Astrocyte (in vitro differentiated cells and primary cell): ENCODE measurements around the gene CDKAL1. TPM values are rescaled to one million over a fixed set of nuclear protein-coding genes. Genes with fewer than 3 reads are reported as not detected.

ENCODE experiments used
- DNase-seq: peaks from one replicate; pipeline ENCODE4 v3.0.0-alpha.2; 2010; ENCODE audit warnings: low read depth
- FAIRE-seq: peaks from 2 replicates; lab custom pipeline; 2011; peaks lifted over from hg19 to GRCh38; lab: Jason Lieb, UNC
- H2AFZ ChIP-seq: 2 replicates; pipeline ENCODE4 v1.6.0; 2012; ENCODE audit warnings: low read depth, low read length, inconsistent platforms
- H3K27ac ChIP-seq: 2 replicates; pipeline ENCODE4 v1.5.1; 2011; ENCODE audit warnings: low read depth, low read length, inconsistent platforms
- H3K27me3 ChIP-seq: 2 replicates; pipeline ENCODE4 v1.6.0; 2011; ENCODE audit warnings: low read length, inconsistent platforms; ENCODE audit not compliant: insufficient read depth
- H3K36me3 ChIP-seq: 2 replicates; pipeline ENCODE4 v1.5.1; 2011; ENCODE audit warnings: low read length, inconsistent platforms; ENCODE audit not compliant: insufficient read depth
- H3K4me1 ChIP-seq: 2 replicates; pipeline ENCODE4 v1.5.1; 2011; ENCODE audit warnings: low read length, inconsistent platforms; ENCODE audit not compliant: insufficient read depth
- H3K4me2 ChIP-seq: 2 replicates; pipeline ENCODE4 v1.6.0; 2012; ENCODE audit warnings: low read length, inconsistent platforms
- H3K4me3 ChIP-seq: 2 replicates; pipeline ENCODE4 v1.5.1; 2011; ENCODE audit warnings: low read depth, mild to moderate bottlenecking, low read length, inconsistent platforms; ENCODE audit not compliant: insufficient read depth
- H3K79me2 ChIP-seq: 2 replicates; pipeline ENCODE4 v1.6.0; 2012; ENCODE audit warnings: mild to moderate bottlenecking, low read length, inconsistent platforms; ENCODE audit not compliant: insufficient read depth
- H3K9ac ChIP-seq: 2 replicates; pipeline ENCODE4 v1.6.0; 2012; ENCODE audit warnings: mild to moderate bottlenecking, low read length, inconsistent platforms
- H3K9me3 ChIP-seq: 2 replicates; pipeline ENCODE4 v1.5.1; 2012; ENCODE audit warnings: low read depth, mild to moderate bottlenecking, low read length, inconsistent platforms; ENCODE audit not compliant: insufficient read depth
- H4K20me1 ChIP-seq: 2 replicates; pipeline ENCODE4 v1.6.0; 2012; ENCODE audit warnings: low read length, inconsistent platforms; ENCODE audit not compliant: insufficient read depth
- H3K27ac Mint-ChIP-seq: one replicate; pipeline ENCODE4 v1.8.0; 2021; ENCODE audit warnings: mild to moderate bottlenecking, mixed read lengths; ENCODE audit not compliant: unreplicated experiment
- H3K27me3 Mint-ChIP-seq: one replicate; pipeline ENCODE4 v1.8.0; 2021; ENCODE audit warnings: low read depth, mixed read lengths; ENCODE audit not compliant: unreplicated experiment
- H3K36me3 Mint-ChIP-seq: one replicate; pipeline ENCODE4 v1.8.0; 2021; ENCODE audit warnings: low read depth, mixed read lengths; ENCODE audit not compliant: unreplicated experiment
- H3K4me1 Mint-ChIP-seq: one replicate; pipeline ENCODE4 v1.8.0; 2021; ENCODE audit warnings: low read depth, mixed read lengths; ENCODE audit not compliant: unreplicated experiment
- H3K4me3 Mint-ChIP-seq: one replicate; pipeline ENCODE4 v1.8.0; 2021; ENCODE audit warnings: mild to moderate bottlenecking, moderate library complexity, mixed read lengths; ENCODE audit not compliant: unreplicated experiment
- H3K9me3 Mint-ChIP-seq: one replicate; pipeline ENCODE4 v1.8.0; 2021; ENCODE audit warnings: mild to moderate bottlenecking, mixed read lengths; ENCODE audit not compliant: unreplicated experiment
- EZH2 ChIP-seq: IDR thresholded peaks from 2 replicates; pipeline ENCODE4 v1.6.1; 2012; ENCODE audit warnings: mild to moderate bottlenecking, low read length, inconsistent platforms; ENCODE audit not compliant: insufficient read depth
- total RNA-seq: library from RNA; stranded (reverse); gene quantifications from 2 replicates; pipeline ENCODE4 v1.2.1, GENCODE V29; 2021
- TF ChIP-seq, protein P1 (sequence below): IDR thresholded peaks from 2 replicates; pipeline ENCODE4 v1.5.1; 2011; ENCODE audit warnings: low read depth, mild to moderate bottlenecking, inconsistent platforms, low read length, moderate library complexity; ENCODE audit not compliant: insufficient read depth

CDKAL1 gene
- total RNA-seq, 1 donor from 2014 or later: 13.7 TPM

DNA sequence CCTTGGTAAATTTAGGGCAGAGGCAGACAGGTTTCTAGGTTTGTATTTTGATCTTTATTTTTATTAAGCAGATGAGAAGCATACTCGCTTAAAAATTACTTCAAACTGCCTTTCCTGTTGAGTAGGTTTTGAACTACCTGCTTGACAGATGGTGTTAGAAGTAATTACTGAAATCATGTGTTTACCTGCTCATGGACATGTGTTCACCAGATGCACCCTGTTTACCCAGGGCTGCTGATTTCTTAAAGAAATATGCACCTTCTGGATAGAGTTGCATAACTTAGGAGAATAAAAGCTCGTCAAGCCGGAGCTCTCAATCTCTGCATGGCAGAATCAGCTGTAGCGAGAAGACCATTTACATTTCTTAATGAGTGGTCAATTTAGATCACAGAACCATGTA lies 165.1 kb downstream of the CDKAL1 start:
- Mint-ChIP-seq H3K27me3 (no peaks in the 10 kb centered on the region), H3K4me1 (peaks cover 8% of the 10 kb centered on the region), H3K4me3 (no peak overlapping the region), H3K9me3 (no peaks in the 10 kb centered on the region), H3K36me3 (no peaks in the 10 kb centered on the region), H3K27ac (no peak overlapping the region)
- peaks cover 3% of the 10 kb centered on the region for H3K79me2 ChIP-seq
- no peak overlapping the region for H3K4me3 ChIP-seq
- H2AFZ ChIP-seq: no peak overlapping the region
- peaks cover 3% of the 10 kb centered on the region for H3K4me1 ChIP-seq
- H3K36me3 ChIP-seq: no peaks in the 10 kb centered on the region
- no peaks in the 10 kb centered on the region for H3K27me3 ChIP-seq
- H3K27ac ChIP-seq: no peak overlapping the region
- TF ChIP-seq EZH2: no peak
- TF ChIP-seq, protein P1, sequence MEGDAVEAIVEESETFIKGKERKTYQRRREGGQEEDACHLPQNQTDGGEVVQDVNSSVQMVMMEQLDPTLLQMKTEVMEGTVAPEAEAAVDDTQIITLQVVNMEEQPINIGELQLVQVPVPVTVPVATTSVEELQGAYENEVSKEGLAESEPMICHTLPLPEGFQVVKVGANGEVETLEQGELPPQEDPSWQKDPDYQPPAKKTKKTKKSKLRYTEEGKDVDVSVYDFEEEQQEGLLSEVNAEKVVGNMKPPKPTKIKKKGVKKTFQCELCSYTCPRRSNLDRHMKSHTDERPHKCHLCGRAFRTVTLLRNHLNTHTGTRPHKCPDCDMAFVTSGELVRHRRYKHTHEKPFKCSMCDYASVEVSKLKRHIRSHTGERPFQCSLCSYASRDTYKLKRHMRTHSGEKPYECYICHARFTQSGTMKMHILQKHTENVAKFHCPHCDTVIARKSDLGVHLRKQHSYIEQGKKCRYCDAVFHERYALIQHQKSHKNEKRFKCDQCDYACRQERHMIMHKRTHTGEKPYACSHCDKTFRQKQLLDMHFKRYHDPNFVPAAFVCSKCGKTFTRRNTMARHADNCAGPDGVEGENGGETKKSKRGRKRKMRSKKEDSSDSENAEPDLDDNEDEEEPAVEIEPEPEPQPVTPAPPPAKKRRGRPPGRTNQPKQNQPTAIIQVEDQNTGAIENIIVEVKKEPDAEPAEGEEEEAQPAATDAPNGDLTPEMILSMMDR: no peak
- no peaks in the 10 kb centered on the region for H4K20me1 ChIP-seq
- no peak overlapping the region for H3K9ac ChIP-seq
- FAIRE-seq (no peak), DNase-seq (no peak)
- no peak overlapping the region for H3K4me2 ChIP-seq
- H3K9me3 ChIP-seq: no peaks in the 10 kb centered on the region

DNA sequence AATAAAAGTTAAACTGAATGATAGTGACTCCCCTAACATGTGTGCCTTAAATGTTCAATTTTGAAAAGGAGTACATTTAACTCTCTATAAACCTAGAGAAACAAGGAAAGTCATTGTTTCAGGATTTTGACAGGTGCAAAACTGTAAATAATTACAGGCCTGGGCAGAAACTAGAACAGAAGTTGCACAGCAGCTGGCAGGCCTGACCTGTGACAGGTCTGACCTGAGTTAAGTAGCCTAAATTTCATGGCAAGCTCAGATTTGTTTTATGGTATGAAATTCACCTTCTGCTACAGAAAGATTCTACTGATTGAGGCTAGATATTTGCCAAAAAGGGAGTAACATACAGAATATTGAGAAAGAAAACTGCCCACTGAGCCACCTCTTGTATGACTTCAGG lies 166.1 kb downstream of the CDKAL1 start:
- H2AFZ ChIP-seq: no peak overlapping the region
- Mint-ChIP-seq H3K4me3 (no peak overlapping the region), H3K36me3 (no peaks in the 10 kb centered on the region), H3K9me3 (no peaks in the 10 kb centered on the region), H3K4me1 (peaks cover 11% of the 10 kb centered on the region), H3K27me3 (no peaks in the 10 kb centered on the region), H3K27ac (no peak overlapping the region)
- H3K9ac ChIP-seq: no peak overlapping the region
- peaks cover 3% of the 10 kb centered on the region for H3K79me2 ChIP-seq
- peaks cover 5% of the 10 kb centered on the region for H3K4me1 ChIP-seq
- no peaks in the 10 kb centered on the region for H3K36me3 ChIP-seq
- no peaks in the 10 kb centered on the region for H3K27me3 ChIP-seq
- no peak overlapping the region for H3K4me3 ChIP-seq
- no peaks in the 10 kb centered on the region for H4K20me1 ChIP-seq
- no peak overlapping the region for H3K4me2 ChIP-seq
- no peak for FAIRE-seq
- no peaks in the 10 kb centered on the region for H3K9me3 ChIP-seq
- DNase-seq: no peak
- no peak overlapping the region for H3K27ac ChIP-seq
- no peak for TF ChIP-seq EZH2
- TF ChIP-seq, protein P1: no peak

DNA sequence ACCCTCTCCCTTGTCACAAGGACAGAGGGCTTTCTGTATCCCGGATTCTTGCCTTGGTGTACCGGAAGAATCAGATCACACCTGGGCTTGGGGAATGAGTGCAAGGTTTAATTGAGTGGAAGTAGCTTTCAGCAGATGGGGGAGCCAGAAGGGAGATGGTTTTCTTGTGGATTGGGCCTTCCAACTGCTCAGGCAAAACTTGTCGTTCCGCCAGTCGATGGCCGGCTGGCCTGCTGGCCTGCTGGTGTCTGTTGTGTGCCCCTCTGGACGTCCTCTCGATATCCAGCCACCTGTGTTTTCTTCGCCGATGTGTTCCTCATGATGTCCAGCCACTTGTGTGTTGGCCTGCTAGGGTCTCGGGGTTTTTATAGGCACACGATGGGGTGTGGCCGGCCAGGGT lies 168.1 kb downstream of the CDKAL1 start:
- no peak for TF ChIP-seq EZH2
- TF ChIP-seq, protein P1: no peak
- Mint-ChIP-seq H3K4me3 (no peak overlapping the region), H3K27ac (no peak overlapping the region), H3K4me1 (peaks cover 8% of the 10 kb centered on the region), H3K9me3 (no peaks in the 10 kb centered on the region), H3K36me3 (no peaks in the 10 kb centered on the region), H3K27me3 (no peaks in the 10 kb centered on the region)
- no peak overlapping the region for H3K4me3 ChIP-seq
- H3K4me2 ChIP-seq: no peak overlapping the region
- H2AFZ ChIP-seq: no peak overlapping the region
- FAIRE-seq (no peak), DNase-seq (no peak)
- no peak overlapping the region for H3K27ac ChIP-seq
- no peaks in the 10 kb centered on the region for H3K36me3 ChIP-seq
- H4K20me1 ChIP-seq: no peaks in the 10 kb centered on the region
- peaks cover 3% of the 10 kb centered on the region for H3K79me2 ChIP-seq
- H3K27me3 ChIP-seq: no peaks in the 10 kb centered on the region
- peaks cover 5% of the 10 kb centered on the region for H3K4me1 ChIP-seq
- H3K9ac ChIP-seq: no peak overlapping the region
- H3K9me3 ChIP-seq: no peaks in the 10 kb centered on the region
